Subcutaneous adipose tissue (tissue), 4 donors: Measurements from ENCODE around the gene WNK2. TPM values are rescaled to one million over a fixed set of nuclear protein-coding genes. Genes with fewer than 3 reads are reported as not detected.

Experiments used
- CTCF ChIP-seq: fragments of 450-650 bp; IDR thresholded peaks from one replicate; pipeline ENCODE4 v1.5.1; 2016; ENCODE audit warnings: low read depth, mild to moderate bottlenecking, control low read depth, antibody characterized with exemption, moderate library complexity
- total RNA-seq, 4 donors: library from RNA; depleted of rRNA; stranded (reverse); fragments of >200 nt; gene quantifications; one replicate each; pipeline ENCODE4 v1.1.0, GENCODE V29; 2016

The WNK2 gene
- total RNA-seq, 4 donors from 2014 or later, result not detected

GRCh38 chr9:93302586-93303257 lies 118.8 kb downstream of the WNK2 start:
- TF ChIP-seq CTCF, result no peak

- TF ChIP-seq CTCF, result no peak
These were observed 119.4 kb downstream of the WNK2 start for GRCh38 chr9:93303258-93303771.

GRCh38 chr9:93303806-93304573 lies 120.1 kb downstream of the WNK2 start:
- TF ChIP-seq CTCF, result no peak

GRCh38 chr9:93304574-93305496 lies 120.9 kb downstream of the WNK2 start:
- no peak for TF ChIP-seq CTCF

GRCh38 chr9:93305497-93306020 lies 121.6 kb downstream of the WNK2 start:
- TF ChIP-seq CTCF, result no peak

GRCh38 chr9:93306081-93306480 lies 122.1 kb downstream of the WNK2 start:
- no peak for TF ChIP-seq CTCF
